Upper lobe of left lung (tissue), 6 donors: ENCODE measurements around the gene SRC. TPM values are rescaled to one million over a fixed set of nuclear protein-coding genes. Genes with fewer than 3 reads are reported as not detected.

ENCODE experiments used
- ATAC-seq, 2 donors: fragments of 200-7000 bp; cut with Tn5 transposase; one replicate each; pipeline ENCODE4 v1.9.1; 2022; ENCODE audit warnings: mild to moderate bottlenecking in 2 of 2, moderate library complexity in 2 of 2; ENCODE audit not compliant: low FRiP score in 2 of 2
- DNase-seq, 2 donors: peaks; one replicate each; pipeline ENCODE4 v3.0.0-alpha.2; 2019 to 2020
- H3K27ac ChIP-seq, 4 donors: fragments of 200-600 bp; sonication (generic); one replicate each; pipeline ENCODE4 v1.5.1; 2016 to 2019
- H3K27me3 ChIP-seq, 4 donors: fragments of 200-600 bp; sonication (generic); one replicate each; pipeline ENCODE4 v1.5.1; 2017 to 2019
- H3K36me3 ChIP-seq, 4 donors: fragments of 200-600 bp; sonication (generic); one replicate each; pipeline ENCODE4 v1.5.1; 2016 to 2019
- H3K4me1 ChIP-seq, 4 donors: fragments of 200-600 bp; sonication (generic); one replicate each; pipeline ENCODE4 v1.5.1; 2018 to 2019
- H3K4me3 ChIP-seq, 4 donors: fragments of 200-600 bp; sonication (generic); one replicate each; pipeline ENCODE4 v1.5.1; 2017 to 2019; ENCODE audit warnings: mild to moderate bottlenecking in 2 of 4, moderate library complexity in 1 of 4
- H3K9me3 ChIP-seq, 4 donors: fragments of 200-600 bp; sonication (generic); one replicate each; pipeline ENCODE4 v1.5.1; 2018 to 2019
- EP300 ChIP-seq, 4 donors: sonication (generic); formaldehyde crosslinking; IDR thresholded peaks; one replicate each; pipeline ENCODE4 v1.5.1; 2017; ENCODE audit warnings: antibody characterized with exemption in 4 of 4, control low read depth in 2 of 4
- POLR2A ChIP-seq, 4 donors: fragments of 450-650 bp; IDR thresholded peaks; one replicate each; pipeline ENCODE4 v1.5.1; 2016 to 2017; ENCODE audit warnings: antibody characterized with exemption in 4 of 4, mild to moderate bottlenecking in 2 of 4
- POLR2AphosphoS5 ChIP-seq, 2 donors: sonication (generic); formaldehyde crosslinking; IDR thresholded peaks; one replicate each; pipeline ENCODE4 v1.5.1; 2017; ENCODE audit warnings: antibody characterized with exemption in 2 of 2
- WGBS, 2 donors: methylation state at CpG; one replicate each; pipeline ENCODE4 v1.1.5; 2017 to 2018; 5-methylcytosine and 5-hydroxymethylcytosine counted together
- total RNA-seq, 6 donors: library from RNA; depleted of rRNA in 4 of 6; stranded (reverse); fragments of >200 nt in 4 of 6; gene quantifications; one replicate each; pipeline versions ENCODE4 v1.1.0 to v1.2.1, GENCODE V29; 2016 to 2021
- TF ChIP-seq, protein P1 (sequence below), 6 experiments: fragments of 450-650 bp in 4 of 6; fragments of 200-600 bp in 2 of 6; sonication (generic) in 2 of 6; IDR thresholded peaks; one replicate each; pipeline ENCODE4 v1.5.1; 2016 to 2019; ENCODE audit warnings: antibody characterized with exemption in 6 of 6
- donor health status: DM: no; HTN: no; CAD: no; lungs with moderate emphysema.
- donor health status: DM: no; HTN: yes; CAD: no; lungs with severe emphysema.

SRC gene
- total RNA-seq, 6 donors from 2014 or later = 31.1 to 115 (median 66.8) TPM

DNA sequence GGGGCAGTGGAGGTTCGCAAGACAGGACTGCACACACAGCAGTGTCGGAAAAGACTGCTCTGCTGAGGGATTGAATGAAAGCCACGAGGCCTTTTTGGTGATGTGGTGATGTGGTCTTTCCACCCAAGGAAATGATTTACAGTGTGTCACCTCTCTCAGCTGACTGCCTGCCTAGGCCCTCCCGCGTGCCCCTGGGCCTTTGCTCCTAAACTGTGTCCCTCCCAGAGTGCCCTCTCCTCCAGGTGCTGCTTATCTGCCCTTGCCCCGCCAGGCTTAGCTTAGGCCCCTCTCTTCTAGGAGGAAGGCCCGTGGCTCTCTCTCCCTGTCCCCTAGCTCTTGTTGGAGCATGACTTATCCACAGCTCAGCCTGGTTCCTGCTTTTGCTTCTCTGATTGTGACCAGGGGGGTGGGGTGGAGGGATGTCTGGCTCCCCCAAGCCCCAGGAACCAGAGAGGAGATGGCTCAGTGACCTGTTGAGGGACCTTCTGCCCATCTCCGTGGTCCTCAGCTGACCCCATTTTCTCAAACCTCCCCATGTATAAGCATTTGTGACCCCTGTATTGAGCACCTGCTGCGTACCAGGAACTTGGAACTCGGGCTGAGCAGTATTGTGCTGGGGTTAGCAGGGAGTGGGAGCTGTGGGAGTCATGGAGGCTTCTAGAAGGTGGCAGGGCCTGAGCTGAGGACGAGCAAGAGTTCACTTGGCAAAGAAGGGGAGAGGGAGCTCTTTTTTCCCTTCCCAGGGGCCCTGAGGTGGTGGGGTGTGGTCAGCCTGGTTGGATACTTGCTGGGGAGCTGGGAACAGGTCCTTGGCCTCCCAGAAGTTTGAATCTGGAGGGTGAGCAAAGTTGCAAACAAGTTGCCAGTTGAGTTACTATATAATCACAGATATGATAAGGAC is 2.2 kb downstream of the SRC start:
- no peak for TF ChIP-seq EP300 (IDR thresholded peaks at IDR 0.05)
- TF ChIP-seq POLR2A (IDR thresholded peaks at IDR 0.05) = no peak
- TF ChIP-seq, protein P1, sequence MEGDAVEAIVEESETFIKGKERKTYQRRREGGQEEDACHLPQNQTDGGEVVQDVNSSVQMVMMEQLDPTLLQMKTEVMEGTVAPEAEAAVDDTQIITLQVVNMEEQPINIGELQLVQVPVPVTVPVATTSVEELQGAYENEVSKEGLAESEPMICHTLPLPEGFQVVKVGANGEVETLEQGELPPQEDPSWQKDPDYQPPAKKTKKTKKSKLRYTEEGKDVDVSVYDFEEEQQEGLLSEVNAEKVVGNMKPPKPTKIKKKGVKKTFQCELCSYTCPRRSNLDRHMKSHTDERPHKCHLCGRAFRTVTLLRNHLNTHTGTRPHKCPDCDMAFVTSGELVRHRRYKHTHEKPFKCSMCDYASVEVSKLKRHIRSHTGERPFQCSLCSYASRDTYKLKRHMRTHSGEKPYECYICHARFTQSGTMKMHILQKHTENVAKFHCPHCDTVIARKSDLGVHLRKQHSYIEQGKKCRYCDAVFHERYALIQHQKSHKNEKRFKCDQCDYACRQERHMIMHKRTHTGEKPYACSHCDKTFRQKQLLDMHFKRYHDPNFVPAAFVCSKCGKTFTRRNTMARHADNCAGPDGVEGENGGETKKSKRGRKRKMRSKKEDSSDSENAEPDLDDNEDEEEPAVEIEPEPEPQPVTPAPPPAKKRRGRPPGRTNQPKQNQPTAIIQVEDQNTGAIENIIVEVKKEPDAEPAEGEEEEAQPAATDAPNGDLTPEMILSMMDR (IDR thresholded peaks at IDR 0.05) = no peak
- 71 to 76% methylated on average over 11 of the region's 11 CpGs for WGBS, 2 donors
- Histone ChIP-seq H3K9me3 (no peaks in the 10 kb centered on the region), H3K4me1 (peaks cover 4 to 51% (median 38%) of the 10 kb centered on the region in 4 donors), H3K27me3 (peaks cover 0 to 10% (median 0%) of the 10 kb centered on the region in 4 donors), H3K27ac (no peak overlapping the region), H3K4me3 (no peak overlapping the region), H3K36me3 (no peaks in the 10 kb centered on the region)
- no peak for DNase-seq
- no peak for ATAC-seq

DNA sequence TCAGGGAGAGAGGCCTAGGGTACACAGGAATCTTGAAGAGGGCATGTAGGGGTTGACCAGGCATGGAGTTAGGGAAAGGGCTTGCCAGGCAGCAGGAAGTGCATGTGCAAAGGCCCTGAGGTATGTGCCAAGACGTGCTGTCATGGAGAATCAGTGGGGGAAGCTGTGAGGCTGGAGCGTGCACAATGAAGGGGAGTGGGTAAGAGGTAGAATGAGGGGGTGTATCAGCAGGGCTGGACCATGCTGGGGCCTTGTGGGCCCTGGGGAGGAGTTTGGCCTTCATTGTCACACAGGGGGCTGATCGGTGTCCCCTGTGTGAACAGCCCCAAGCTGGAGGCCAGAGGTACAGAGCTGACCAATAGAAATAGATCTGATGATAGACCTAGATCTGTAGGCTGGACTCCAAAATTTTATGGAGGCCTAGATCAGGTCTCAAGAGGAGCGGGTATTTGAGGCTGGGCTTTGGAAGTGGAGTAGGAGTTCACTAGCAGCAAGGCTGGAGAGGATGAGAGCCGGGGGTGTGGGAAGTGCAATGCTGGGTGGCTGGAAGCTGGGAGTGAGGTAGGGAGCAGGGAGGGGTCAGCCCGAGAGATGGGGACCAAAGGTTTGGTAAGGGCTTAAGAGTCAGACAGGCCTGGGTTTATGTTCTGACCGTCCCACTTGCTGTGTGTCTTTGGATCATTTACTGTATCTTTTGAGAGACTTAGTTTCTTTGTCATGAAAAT is 3.0 kb downstream of the SRC start:
- Histone ChIP-seq H3K4me3 (no peak overlapping the region), H3K27ac (peak overlapping the region in 1 of 4 donors; percentile 52), H3K4me1 (peaks cover 4 to 50% (median 34%) of the 10 kb centered on the region in 4 donors), H3K36me3 (peaks cover 0 to 4% (median 0%) of the 10 kb centered on the region in 4 donors), H3K27me3 (peaks cover 0 to 10% (median 0%) of the 10 kb centered on the region in 4 donors), H3K9me3 (no peaks in the 10 kb centered on the region)
- ATAC-seq = no peak
- no peak for DNase-seq
- 91 to 95% methylated on average over 7 of the region's 7 CpGs for WGBS, 2 donors
- TF ChIP-seq, protein P1 (IDR thresholded peaks at IDR 0.05) = no peak
- no peak for TF ChIP-seq EP300 (IDR thresholded peaks at IDR 0.05)
- no peak for TF ChIP-seq POLR2A (IDR thresholded peaks at IDR 0.05)
- TF ChIP-seq POLR2AphosphoS5 (IDR thresholded peaks at IDR 0.05) = no peak

DNA sequence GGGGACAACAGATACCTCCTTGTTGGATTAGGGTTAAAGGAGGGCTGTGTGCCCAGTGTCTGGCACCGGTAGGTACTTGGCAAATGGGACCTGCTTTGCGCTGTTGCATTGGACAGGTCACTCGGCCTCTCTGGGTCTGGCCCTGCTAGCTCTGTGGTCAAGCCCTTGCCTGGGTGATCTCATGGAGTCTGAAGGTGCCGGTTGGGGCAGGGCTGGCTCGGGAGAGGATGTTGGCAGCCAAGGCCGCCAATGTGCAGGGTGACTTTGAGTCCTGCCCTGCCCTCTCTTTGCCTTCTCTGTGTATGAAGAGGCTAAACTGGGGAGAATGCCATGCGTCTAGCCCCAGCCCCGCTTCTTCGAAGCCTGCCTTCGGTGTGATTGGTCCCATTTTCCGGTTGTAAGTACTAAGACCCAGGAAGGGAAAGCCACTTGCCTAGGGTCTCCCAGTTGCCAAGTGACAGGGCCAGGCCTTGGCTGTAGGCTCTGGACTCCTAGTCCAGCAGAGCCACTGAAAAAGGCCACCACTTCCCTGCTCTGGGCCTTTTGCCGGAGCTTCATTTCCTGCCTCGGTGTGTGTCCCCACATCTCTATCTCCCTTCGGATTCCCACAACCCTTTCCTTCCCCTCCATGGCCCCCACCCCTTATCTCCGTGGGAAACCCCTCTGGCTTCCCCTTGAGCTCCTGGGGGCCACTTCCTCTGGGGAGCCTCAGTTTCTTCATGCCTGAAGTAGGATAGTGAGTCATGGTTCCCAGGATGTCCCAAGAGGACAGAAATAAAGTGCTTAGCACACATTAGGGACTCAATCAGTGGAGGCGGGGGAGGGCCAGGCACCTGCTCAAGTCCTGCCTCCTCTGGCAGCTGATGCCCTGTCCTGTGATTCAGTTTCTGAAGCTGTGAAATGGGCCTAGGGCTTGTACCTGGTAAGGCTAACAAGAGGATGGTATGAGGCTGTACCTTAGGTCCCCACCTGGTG is 3.9 kb downstream of the SRC start:
- peak; percentile 4 to 49 for ATAC-seq
- H3K9me3 ChIP-seq = no peaks in the 10 kb centered on the region
- peaks cover 4 to 48% (median 32%) of the 10 kb centered on the region in 4 donors for H3K4me1 ChIP-seq
- peak overlapping the region in 2 of 4 donors; percentile 37 to 52 for H3K27ac ChIP-seq
- WGBS, 2 donors = 41 to 62% methylated on average over 6 to 16 of the region's 16 CpGs
- DNase-seq = peak; percentile 45 to 75
- peaks cover 0 to 6% (median 0%) of the 10 kb centered on the region in 4 donors for H3K36me3 ChIP-seq
- peaks cover 0 to 10% (median 0%) of the 10 kb centered on the region in 4 donors for H3K27me3 ChIP-seq
- H3K4me3 ChIP-seq = no peak overlapping the region
- TF ChIP-seq POLR2AphosphoS5 (IDR thresholded peaks at IDR 0.05) (no peak), POLR2A (IDR thresholded peaks at IDR 0.05) (no peak), EP300 (IDR thresholded peaks at IDR 0.05) (no peak)
- TF ChIP-seq, protein P1 (IDR thresholded peaks at IDR 0.05) = no peak
